ENCODE measurements around the gene MAP2K1.

The MAP2K1 gene

GRCh38 chr15:66472176-66472999 lies 85.7 kb downstream of the MAP2K1 start:
- Histone ChIP-seq H3K36me3 (ENCODE audit: control insufficient read depth in 2 of 2, insufficient read depth in 2 of 2, low read length in 2 of 2) (no peaks in the 10 kb centered on the region), H3K9me3 (ENCODE audit: control insufficient read depth in 2 of 2, low read length in 2 of 2) (no peaks in the 10 kb centered on the region), H3K4me3 (ENCODE audit: low read length in 2 of 2) (no peak overlapping the region), H3K27ac (ENCODE audit: low read depth in 2 of 2, low read length in 2 of 2) (no peak overlapping the region), H3K9ac (ENCODE audit: low read depth in 1 of 2, low read length in 2 of 2) (no peak overlapping the region), H3K27me3 (ENCODE audit: control insufficient read depth in 2 of 2, insufficient read depth in 2 of 2, low read length in 2 of 2) (no peaks in the 10 kb centered on the region), H3K4me1 (ENCODE audit: control insufficient read depth in 2 of 2, insufficient read depth in 2 of 2, low read length in 2 of 2) (no peaks in the 10 kb centered on the region)

GRCh38 chr15:66474135-66474534 lies 87.4 kb downstream of the MAP2K1 start:
- Histone ChIP-seq H3K9me3 (ENCODE audit: control insufficient read depth in 2 of 2, low read length in 2 of 2) (no peaks in the 10 kb centered on the region), H3K27me3 (ENCODE audit: control insufficient read depth in 2 of 2, insufficient read depth in 2 of 2, low read length in 2 of 2) (no peaks in the 10 kb centered on the region), H3K27ac (ENCODE audit: low read depth in 2 of 2, low read length in 2 of 2) (no peak overlapping the region), H3K4me3 (ENCODE audit: low read length in 2 of 2) (no peak overlapping the region), H3K4me1 (ENCODE audit: control insufficient read depth in 2 of 2, insufficient read depth in 2 of 2, low read length in 2 of 2) (no peaks in the 10 kb centered on the region), H3K9ac (ENCODE audit: low read depth in 1 of 2, low read length in 2 of 2) (no peak overlapping the region), H3K36me3 (ENCODE audit: control insufficient read depth in 2 of 2, insufficient read depth in 2 of 2, low read length in 2 of 2) (no peaks in the 10 kb centered on the region)

- Histone ChIP-seq H3K9me3 (ENCODE audit: control insufficient read depth in 2 of 2, low read length in 2 of 2) (no peaks in the 10 kb centered on the region), H3K27me3 (ENCODE audit: control insufficient read depth in 2 of 2, insufficient read depth in 2 of 2, low read length in 2 of 2) (no peaks in the 10 kb centered on the region), H3K27ac (ENCODE audit: low read depth in 2 of 2, low read length in 2 of 2) (no peak overlapping the region), H3K9ac (ENCODE audit: low read depth in 1 of 2, low read length in 2 of 2) (no peak overlapping the region), H3K36me3 (ENCODE audit: control insufficient read depth in 2 of 2, insufficient read depth in 2 of 2, low read length in 2 of 2) (no peaks in the 10 kb centered on the region), H3K4me1 (ENCODE audit: control insufficient read depth in 2 of 2, insufficient read depth in 2 of 2, low read length in 2 of 2) (no peaks in the 10 kb centered on the region), H3K4me3 (ENCODE audit: low read length in 2 of 2) (no peak overlapping the region)
Observed at GRCh38 chr15:66474963-66475362, 88.3 kb downstream of the MAP2K1 start.

DNA sequence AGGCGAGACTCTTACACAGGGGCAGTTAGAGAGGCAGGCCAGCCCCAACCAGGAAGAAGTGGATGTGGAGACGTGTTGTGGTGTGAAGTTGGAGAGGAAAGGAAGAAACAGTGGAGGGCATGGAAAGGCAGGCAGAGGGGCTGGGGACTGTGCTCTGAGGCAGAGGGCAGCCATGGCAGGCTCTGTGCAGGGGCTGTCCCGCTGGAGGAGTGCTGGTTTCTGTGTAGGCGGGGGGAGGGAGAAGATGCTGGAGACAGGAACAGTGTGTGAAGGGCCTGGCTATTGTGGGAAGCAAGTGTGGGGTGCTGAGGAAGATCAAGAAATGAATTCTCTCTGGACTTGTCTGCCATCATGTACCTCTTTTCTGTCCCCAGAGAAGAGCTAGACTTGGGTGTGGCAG lies 89.8 kb downstream of the MAP2K1 start:
- no peaks in the 10 kb centered on the region for H3K27me3 ChIP-seq (ENCODE audit: control insufficient read depth in 2 of 2, insufficient read depth in 2 of 2, low read length in 2 of 2)
- H3K9ac ChIP-seq (ENCODE audit: low read depth in 1 of 2, low read length in 2 of 2) = no peak overlapping the region
- H3K4me3 ChIP-seq (ENCODE audit: low read length in 2 of 2) = no peak overlapping the region
- H3K27ac ChIP-seq (ENCODE audit: low read depth in 2 of 2, low read length in 2 of 2) = no peak overlapping the region
- H3K4me1 ChIP-seq (ENCODE audit: control insufficient read depth in 2 of 2, insufficient read depth in 2 of 2, low read length in 2 of 2) = no peaks in the 10 kb centered on the region
- peaks cover 3 to 4% of the 10 kb centered on the region in 2 donors for H3K36me3 ChIP-seq (ENCODE audit: control insufficient read depth in 2 of 2, insufficient read depth in 2 of 2, low read length in 2 of 2)
- no peaks in the 10 kb centered on the region for H3K9me3 ChIP-seq (ENCODE audit: control insufficient read depth in 2 of 2, low read length in 2 of 2)

GRCh38 chr15:66477011-66477410 lies 90.3 kb downstream of the MAP2K1 start:
- no peak overlapping the region for H3K27ac ChIP-seq (ENCODE audit: low read depth in 2 of 2, low read length in 2 of 2)
- H3K36me3 ChIP-seq (ENCODE audit: control insufficient read depth in 2 of 2, insufficient read depth in 2 of 2, low read length in 2 of 2) = peaks cover 7 to 9% of the 10 kb centered on the region in 2 donors
- H3K4me1 ChIP-seq (ENCODE audit: control insufficient read depth in 2 of 2, insufficient read depth in 2 of 2, low read length in 2 of 2) = no peaks in the 10 kb centered on the region
- H3K9ac ChIP-seq (ENCODE audit: low read depth in 1 of 2, low read length in 2 of 2) = no peak overlapping the region
- no peaks in the 10 kb centered on the region for H3K27me3 ChIP-seq (ENCODE audit: control insufficient read depth in 2 of 2, insufficient read depth in 2 of 2, low read length in 2 of 2)
- H3K4me3 ChIP-seq (ENCODE audit: low read length in 2 of 2) = no peak overlapping the region
- no peaks in the 10 kb centered on the region for H3K9me3 ChIP-seq (ENCODE audit: control insufficient read depth in 2 of 2, low read length in 2 of 2)

DNA sequence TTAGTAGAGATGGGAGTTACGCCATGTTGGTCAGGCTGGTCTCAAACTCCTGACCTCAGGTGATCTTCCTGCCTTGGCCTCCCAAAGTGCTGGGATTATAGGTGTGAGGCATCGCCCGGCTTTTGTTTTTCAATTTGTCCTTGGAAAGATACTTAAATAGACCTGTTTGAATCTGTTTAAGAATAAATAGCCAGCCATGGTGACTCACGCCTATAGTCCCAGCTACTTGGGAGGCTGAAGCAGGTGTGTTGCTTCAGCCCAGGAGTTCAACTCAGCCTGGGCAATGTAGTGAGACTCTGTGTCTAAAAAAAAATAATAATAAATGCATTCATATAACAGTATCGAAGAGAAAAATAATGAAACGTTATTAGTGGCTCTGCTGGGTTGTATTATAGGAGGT lies 93.6 kb downstream of the MAP2K1 start:
- H3K27me3 ChIP-seq (ENCODE audit: control insufficient read depth in 2 of 2, insufficient read depth in 2 of 2, low read length in 2 of 2) = no peaks in the 10 kb centered on the region
- no peaks in the 10 kb centered on the region for H3K4me1 ChIP-seq (ENCODE audit: control insufficient read depth in 2 of 2, insufficient read depth in 2 of 2, low read length in 2 of 2)
- peaks cover 13% of the 10 kb centered on the region in 2 donors for H3K36me3 ChIP-seq (ENCODE audit: control insufficient read depth in 2 of 2, insufficient read depth in 2 of 2, low read length in 2 of 2)
- no peak overlapping the region for H3K4me3 ChIP-seq (ENCODE audit: low read length in 2 of 2)
- H3K27ac ChIP-seq (ENCODE audit: low read depth in 2 of 2, low read length in 2 of 2) = no peak overlapping the region
- no peaks in the 10 kb centered on the region for H3K9me3 ChIP-seq (ENCODE audit: control insufficient read depth in 2 of 2, low read length in 2 of 2)
- H3K9ac ChIP-seq (ENCODE audit: low read depth in 1 of 2, low read length in 2 of 2) = no peak overlapping the region

DNA sequence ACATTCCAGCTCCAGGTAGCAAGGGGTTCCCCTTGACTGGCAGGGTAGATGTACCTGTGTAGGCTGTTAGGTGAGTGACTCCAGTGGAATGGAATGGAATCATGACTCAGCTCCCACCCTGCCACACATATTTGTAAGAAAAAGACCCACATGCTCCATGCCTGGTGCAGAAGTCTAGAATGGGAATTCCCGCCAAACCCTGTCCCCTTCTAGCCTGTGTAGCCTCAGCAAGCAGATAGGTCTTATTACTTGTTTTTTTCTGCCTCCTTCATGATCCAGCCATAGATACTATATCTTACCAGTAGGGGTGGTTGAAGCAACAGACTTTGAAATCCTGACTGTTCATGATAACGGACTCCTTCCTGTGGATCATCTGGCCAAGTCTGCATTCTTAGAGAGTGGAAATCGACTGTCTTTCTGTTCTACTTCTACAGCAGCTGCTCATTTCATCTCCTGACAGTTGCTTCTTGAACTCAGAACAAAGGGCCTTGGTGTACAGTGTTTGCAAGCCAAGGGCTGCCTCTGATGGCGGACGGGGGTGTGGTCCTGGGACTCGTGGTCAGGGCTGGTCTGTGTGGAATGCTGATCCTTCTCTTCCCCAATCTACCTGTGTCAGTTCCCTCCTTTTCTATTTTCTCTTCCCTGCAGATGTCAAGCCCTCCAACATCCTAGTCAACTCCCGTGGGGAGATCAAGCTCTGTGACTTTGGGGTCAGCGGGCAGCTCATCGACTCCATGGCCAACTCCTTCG lies 94.6 kb downstream of the MAP2K1 start:
- Histone ChIP-seq H3K9ac (ENCODE audit: low read depth in 1 of 2, low read length in 2 of 2) (no peak overlapping the region), H3K27me3 (ENCODE audit: control insufficient read depth in 2 of 2, insufficient read depth in 2 of 2, low read length in 2 of 2) (no peaks in the 10 kb centered on the region), H3K9me3 (ENCODE audit: control insufficient read depth in 2 of 2, low read length in 2 of 2) (no peaks in the 10 kb centered on the region), H3K36me3 (ENCODE audit: control insufficient read depth in 2 of 2, insufficient read depth in 2 of 2, low read length in 2 of 2) (peaks cover 13 to 17% of the 10 kb centered on the region in 2 donors), H3K27ac (ENCODE audit: low read depth in 2 of 2, low read length in 2 of 2) (no peak overlapping the region), H3K4me1 (ENCODE audit: control insufficient read depth in 2 of 2, insufficient read depth in 2 of 2, low read length in 2 of 2) (no peaks in the 10 kb centered on the region), H3K4me3 (ENCODE audit: low read length in 2 of 2) (no peak overlapping the region)

DNA sequence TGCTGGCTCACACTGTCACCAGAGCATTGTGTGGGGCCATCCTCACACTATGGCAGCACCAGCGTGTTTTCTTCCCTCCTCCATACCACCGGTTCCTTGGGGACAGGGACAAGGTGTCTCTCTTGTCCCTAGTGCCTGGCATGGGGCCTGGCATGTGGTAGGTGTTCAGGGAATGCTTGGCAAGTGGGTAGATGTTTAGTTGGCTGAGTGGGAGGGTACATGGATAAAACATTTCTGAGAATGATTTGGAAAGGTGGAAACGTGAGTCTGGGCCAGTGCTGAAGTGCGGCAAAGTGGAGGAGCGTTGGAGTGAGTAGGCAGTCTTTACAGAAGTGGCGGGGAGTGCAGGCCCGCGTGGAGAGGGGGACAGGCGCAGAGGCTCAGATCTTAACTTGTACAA lies 95.8 kb downstream of the MAP2K1 start:
- Histone ChIP-seq H3K9ac (ENCODE audit: low read depth in 1 of 2, low read length in 2 of 2) (no peak overlapping the region), H3K27ac (ENCODE audit: low read depth in 2 of 2, low read length in 2 of 2) (no peak overlapping the region), H3K36me3 (ENCODE audit: control insufficient read depth in 2 of 2, insufficient read depth in 2 of 2, low read length in 2 of 2) (peaks cover 17 to 18% of the 10 kb centered on the region in 2 donors), H3K9me3 (ENCODE audit: control insufficient read depth in 2 of 2, low read length in 2 of 2) (no peaks in the 10 kb centered on the region), H3K4me3 (ENCODE audit: low read length in 2 of 2) (no peak overlapping the region), H3K27me3 (ENCODE audit: control insufficient read depth in 2 of 2, insufficient read depth in 2 of 2, low read length in 2 of 2) (no peaks in the 10 kb centered on the region), H3K4me1 (ENCODE audit: control insufficient read depth in 2 of 2, insufficient read depth in 2 of 2, low read length in 2 of 2) (no peaks in the 10 kb centered on the region)

DNA sequence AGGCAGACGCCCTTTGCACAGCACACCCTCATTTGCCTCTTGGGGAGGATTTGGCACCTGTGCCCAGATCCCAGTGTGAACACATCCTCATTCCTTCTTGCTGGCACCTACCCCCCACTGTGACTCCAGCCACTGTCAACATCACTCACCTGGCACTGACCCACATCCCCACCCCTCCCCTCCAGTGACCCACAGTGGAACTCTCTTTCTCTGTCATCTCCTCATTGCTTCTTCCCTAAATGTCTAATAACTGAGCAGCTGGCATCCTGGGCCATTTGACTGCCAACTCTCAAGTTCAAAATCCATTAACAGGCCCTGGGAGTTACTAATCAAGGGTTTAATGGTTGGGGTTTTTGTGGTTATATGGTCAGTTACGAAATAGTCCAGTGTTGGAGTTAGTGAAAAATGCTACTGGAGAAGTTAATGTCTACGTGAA lies 96.4 kb downstream of the MAP2K1 start:
- Histone ChIP-seq H3K4me1 (ENCODE audit: control insufficient read depth in 2 of 2, insufficient read depth in 2 of 2, low read length in 2 of 2) (no peaks in the 10 kb centered on the region), H3K27ac (ENCODE audit: low read depth in 2 of 2, low read length in 2 of 2) (no peak overlapping the region), H3K27me3 (ENCODE audit: control insufficient read depth in 2 of 2, insufficient read depth in 2 of 2, low read length in 2 of 2) (no peaks in the 10 kb centered on the region), H3K9ac (ENCODE audit: low read depth in 1 of 2, low read length in 2 of 2) (no peak overlapping the region), H3K36me3 (ENCODE audit: control insufficient read depth in 2 of 2, insufficient read depth in 2 of 2, low read length in 2 of 2) (peaks cover 20 to 23% of the 10 kb centered on the region in 2 donors), H3K4me3 (ENCODE audit: low read length in 2 of 2) (no peak overlapping the region), H3K9me3 (ENCODE audit: control insufficient read depth in 2 of 2, low read length in 2 of 2) (no peaks in the 10 kb centered on the region)

GRCh38 chr15:66484539-66485112 lies 97.9 kb downstream of the MAP2K1 start:
- Histone ChIP-seq H3K27ac (ENCODE audit: low read depth in 2 of 2, low read length in 2 of 2) (no peak overlapping the region), H3K4me1 (ENCODE audit: control insufficient read depth in 2 of 2, insufficient read depth in 2 of 2, low read length in 2 of 2) (no peaks in the 10 kb centered on the region), H3K27me3 (ENCODE audit: control insufficient read depth in 2 of 2, insufficient read depth in 2 of 2, low read length in 2 of 2) (no peaks in the 10 kb centered on the region), H3K9me3 (ENCODE audit: control insufficient read depth in 2 of 2, low read length in 2 of 2) (no peaks in the 10 kb centered on the region), H3K4me3 (ENCODE audit: low read length in 2 of 2) (no peak overlapping the region), H3K36me3 (ENCODE audit: control insufficient read depth in 2 of 2, insufficient read depth in 2 of 2, low read length in 2 of 2) (peaks cover 25 to 35% of the 10 kb centered on the region in 2 donors), H3K9ac (ENCODE audit: low read depth in 1 of 2, low read length in 2 of 2) (no peak overlapping the region)

Data from mucosa of rectum (tissue), 2 donors.